Trophoblast cell (in vitro differentiated cells and primary cell): ENCODE measurements around the gene SEMA5A.

Experiments
- DNase-seq, 2 donors: peaks; one replicate each; pipeline ENCODE4 v3.0.0-alpha.2; 2016
- H2AFZ ChIP-seq: 2 replicates; pipeline ENCODE4 v1.6.1; 2013; ENCODE audit warnings: low read length, moderate library complexity, mild to moderate bottlenecking; ENCODE audit not compliant: insufficient read depth, poor library complexity
- H2AK5ac ChIP-seq: 2 replicates; pipeline ENCODE4 v1.6.1; 2013; ENCODE audit warnings: mild to moderate bottlenecking, low read length
- H2BK120ac ChIP-seq: 2 replicates; pipeline ENCODE4 v1.6.1; 2013; ENCODE audit warnings: low read length, mild to moderate bottlenecking, moderate library complexity; ENCODE audit not compliant: insufficient read depth, poor library complexity
- H2BK12ac ChIP-seq: 2 replicates; pipeline ENCODE4 v1.6.1; 2013; ENCODE audit warnings: mild to moderate bottlenecking, low read length, moderate library complexity
- H2BK5ac ChIP-seq: 2 replicates; pipeline ENCODE4 v1.6.1; 2013; ENCODE audit warnings: low read length, low read depth, moderate library complexity, mild to moderate bottlenecking; ENCODE audit not compliant: poor library complexity
- H3K14ac ChIP-seq: 2 replicates; pipeline ENCODE4 v1.6.1; 2013; ENCODE audit warnings: mild to moderate bottlenecking, low read length
- H3K18ac ChIP-seq: 2 replicates; pipeline ENCODE4 v1.6.1; 2013; ENCODE audit warnings: mild to moderate bottlenecking, low read length
- H3K23ac ChIP-seq: 2 replicates; pipeline ENCODE4 v1.6.1; 2013; ENCODE audit warnings: low read length
- H3K27ac ChIP-seq: 2 replicates; pipeline ENCODE4 v1.5.1; 2013; ENCODE audit warnings: low read depth, mild to moderate bottlenecking, inconsistent platforms, low read length, moderate library complexity
- H3K27me3 ChIP-seq: 2 replicates; pipeline ENCODE4 v1.6.1; 2013; ENCODE audit warnings: inconsistent platforms, mild to moderate bottlenecking, low read length, moderate library complexity; ENCODE audit not compliant: insufficient read depth
- H3K36me3 ChIP-seq, 2 experiments: 1 replicate in 1 of 2; 2 replicates in 1 of 2; pipeline ENCODE4 v1.6.1; 2013; ENCODE audit warnings: low read length in 2 of 2, mild to moderate bottlenecking in 2 of 2, moderate library complexity in 1 of 2; ENCODE audit not compliant: insufficient read depth in 2 of 2, control insufficient read depth in 1 of 2
- H3K4ac ChIP-seq: 2 replicates; pipeline ENCODE4 v1.6.1; 2013; ENCODE audit warnings: low read depth, mild to moderate bottlenecking, low read length, moderate library complexity
- H3K4me1 ChIP-seq, 2 experiments: 1 replicate in 1 of 2; 2 replicates in 1 of 2; pipeline ENCODE4 v1.6.1; 2013; ENCODE audit warnings: low read length in 2 of 2, mild to moderate bottlenecking in 2 of 2, moderate library complexity in 1 of 2; ENCODE audit not compliant: insufficient read depth in 2 of 2, control insufficient read depth in 1 of 2
- H3K4me2 ChIP-seq: 2 replicates; pipeline ENCODE4 v1.6.1; 2013; ENCODE audit warnings: inconsistent platforms, mild to moderate bottlenecking, low read length, moderate library complexity
- H3K4me3 ChIP-seq: 2 replicates; pipeline ENCODE4 v1.5.1; 2013; ENCODE audit warnings: mild to moderate bottlenecking, low read depth, low read length, inconsistent platforms
- H3K79me1 ChIP-seq: one replicate; pipeline ENCODE4 v1.6.1; 2013; ENCODE audit warnings: low read length
- H3K79me2 ChIP-seq: 2 replicates; pipeline ENCODE4 v1.6.1; 2013; ENCODE audit warnings: low read length, mild to moderate bottlenecking; ENCODE audit not compliant: control insufficient read depth, insufficient read depth, poor library complexity
- H3K9ac ChIP-seq: 2 replicates; pipeline ENCODE4 v1.6.1; 2013; ENCODE audit warnings: mild to moderate bottlenecking, low read length
- H3K9me3 ChIP-seq: 2 replicates; pipeline ENCODE4 v1.6.1; 2013; ENCODE audit warnings: low read depth, mild to moderate bottlenecking, control low read depth, inconsistent platforms, low read length; ENCODE audit not compliant: insufficient read depth
- H4K12ac ChIP-seq: 2 replicates; pipeline ENCODE4 v1.6.1; 2013; ENCODE audit warnings: low read depth, mild to moderate bottlenecking, low read length, moderate library complexity
- H4K8ac ChIP-seq: 2 replicates; pipeline ENCODE4 v1.6.1; 2013; ENCODE audit warnings: low read depth, mild to moderate bottlenecking, low read length, moderate library complexity
- H4K91ac ChIP-seq: one replicate; pipeline ENCODE4 v1.6.1; 2013; ENCODE audit warnings: low read depth, mild to moderate bottlenecking, low read length, moderate library complexity
- WGBS: extraction: QIAGEN DNeasy Blood & Tissue Kit; methylation state at CpG from one replicate; pipeline ENCODE4 v1.1.7; 2013; ENCODE audit warnings: missing lambda C conversion rate; ENCODE audit not compliant: insufficient read length, insufficient coverage; ENCODE audit errors: extremely low coverage; 5-methylcytosine and 5-hydroxymethylcytosine counted together

SEMA5A gene

DNA sequence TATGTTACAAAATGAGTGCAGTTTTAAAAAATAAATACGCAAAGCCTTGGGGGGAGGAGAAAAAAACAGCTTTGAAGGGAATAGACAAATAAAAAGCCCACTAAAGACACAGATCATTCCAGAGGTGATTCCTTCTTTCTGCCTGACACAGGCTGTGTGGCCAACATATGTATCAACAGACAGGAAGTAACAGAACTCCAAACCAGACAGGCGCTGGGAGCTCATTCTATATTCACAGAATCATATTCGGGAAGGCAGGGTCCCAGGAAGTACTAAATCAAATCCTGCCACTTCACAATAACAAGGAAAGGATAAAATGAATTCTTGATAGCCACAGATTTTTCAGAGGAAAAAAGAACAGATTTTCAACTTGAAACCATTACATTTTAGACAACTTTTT lies 62.1 kb downstream of the SEMA5A start:
- H3K79me2 ChIP-seq = peaks cover 3% of the 10 kb centered on the region
- DNase-seq = no peak
- H2BK5ac ChIP-seq = peak overlapping the region; percentile 27
- H3K4me3 ChIP-seq = no peak overlapping the region
- no peak overlapping the region for H3K9ac ChIP-seq
- no peaks in the 10 kb centered on the region for H3K27me3 ChIP-seq
- H3K4ac ChIP-seq = peak overlapping the region; percentile 44
- no peak overlapping the region for H4K91ac ChIP-seq
- H4K12ac ChIP-seq = no peak overlapping the region
- H3K18ac ChIP-seq = no peak overlapping the region
- H3K23ac ChIP-seq = no peak overlapping the region
- H3K4me1 ChIP-seq = peaks cover 8 to 14% of the 10 kb centered on the region in 2 experiments
- H3K27ac ChIP-seq = peak overlapping the region; percentile 33
- no peak overlapping the region for H4K8ac ChIP-seq
- H2AK5ac ChIP-seq = no peak overlapping the region
- no CpG with 5 or more reads among the region's 3 CpGs for WGBS
- H3K4me2 ChIP-seq = no peak overlapping the region
- H2BK120ac ChIP-seq = no peak overlapping the region
- no peak overlapping the region for H2AFZ ChIP-seq
- H3K79me1 ChIP-seq = peaks cover 7% of the 10 kb centered on the region
- peaks cover 3% of the 10 kb centered on the region for H3K9me3 ChIP-seq
- no peak overlapping the region for H3K14ac ChIP-seq
- H3K36me3 ChIP-seq = peaks cover 5 to 11% of the 10 kb centered on the region in 2 experiments
- no peak overlapping the region for H2BK12ac ChIP-seq

- H3K18ac ChIP-seq = no peak overlapping the region
- H3K27ac ChIP-seq = peak overlapping the region; percentile 33
- H3K36me3 ChIP-seq = peaks cover 7 to 13% of the 10 kb centered on the region in 2 experiments
- no peak overlapping the region for H4K91ac ChIP-seq
- WGBS = no CpG with 5 or more reads among the region's 3 CpGs
- H2BK12ac ChIP-seq = no peak overlapping the region
- peak in 1 of 2 donors; percentile 70 for DNase-seq
- peaks cover 7% of the 10 kb centered on the region for H3K79me1 ChIP-seq
- H4K12ac ChIP-seq = no peak overlapping the region
- H2BK5ac ChIP-seq = no peak overlapping the region
- no peak overlapping the region for H3K23ac ChIP-seq
- no peak overlapping the region for H3K4ac ChIP-seq
- H3K4me2 ChIP-seq = no peak overlapping the region
- no peak overlapping the region for H2AFZ ChIP-seq
- no peak overlapping the region for H3K9ac ChIP-seq
- H2AK5ac ChIP-seq = no peak overlapping the region
- no peaks in the 10 kb centered on the region for H3K27me3 ChIP-seq
- H3K4me1 ChIP-seq = peaks cover 8 to 14% of the 10 kb centered on the region in 2 experiments
- H2BK120ac ChIP-seq = no peak overlapping the region
- peaks cover 3% of the 10 kb centered on the region for H3K9me3 ChIP-seq
- no peak overlapping the region for H3K4me3 ChIP-seq
- H3K14ac ChIP-seq = no peak overlapping the region
- H4K8ac ChIP-seq = no peak overlapping the region
- H3K79me2 ChIP-seq = peaks cover 3% of the 10 kb centered on the region
Measured at GRCh38 chr5:9483243-9483642, 62.6 kb downstream of the SEMA5A start.

GRCh38 chr5:9482381-9482780 lies 63.5 kb downstream of the SEMA5A start:
- H3K9ac ChIP-seq = no peak overlapping the region
- H3K4me2 ChIP-seq = no peak overlapping the region
- H2BK5ac ChIP-seq = no peak overlapping the region
- peaks cover 13 to 18% of the 10 kb centered on the region in 2 experiments for H3K36me3 ChIP-seq
- peak overlapping the region; percentile 36 for H4K8ac ChIP-seq
- no peak overlapping the region for H3K4me3 ChIP-seq
- peak overlapping the region; percentile 72 for H2BK12ac ChIP-seq
- H4K91ac ChIP-seq = peak overlapping the region; percentile 75
- H2AK5ac ChIP-seq = no peak overlapping the region
- H3K4ac ChIP-seq = peak overlapping the region; percentile 13
- no peak overlapping the region for H2AFZ ChIP-seq
- H3K23ac ChIP-seq = no peak overlapping the region
- H3K18ac ChIP-seq = peak overlapping the region; percentile 63
- H3K79me1 ChIP-seq = peaks cover 7% of the 10 kb centered on the region
- no peak overlapping the region for H4K12ac ChIP-seq
- peaks cover 8 to 13% of the 10 kb centered on the region in 2 experiments for H3K4me1 ChIP-seq
- no CpG with 5 or more reads among the region's 2 CpGs for WGBS
- H2BK120ac ChIP-seq = peak overlapping the region; percentile 27
- peak overlapping the region; percentile 28 for H3K14ac ChIP-seq
- no peak for DNase-seq
- H3K79me2 ChIP-seq = peaks cover 3% of the 10 kb centered on the region
- no peak overlapping the region for H3K27ac ChIP-seq
- no peaks in the 10 kb centered on the region for H3K27me3 ChIP-seq
- H3K9me3 ChIP-seq = peaks cover 7% of the 10 kb centered on the region

DNA sequence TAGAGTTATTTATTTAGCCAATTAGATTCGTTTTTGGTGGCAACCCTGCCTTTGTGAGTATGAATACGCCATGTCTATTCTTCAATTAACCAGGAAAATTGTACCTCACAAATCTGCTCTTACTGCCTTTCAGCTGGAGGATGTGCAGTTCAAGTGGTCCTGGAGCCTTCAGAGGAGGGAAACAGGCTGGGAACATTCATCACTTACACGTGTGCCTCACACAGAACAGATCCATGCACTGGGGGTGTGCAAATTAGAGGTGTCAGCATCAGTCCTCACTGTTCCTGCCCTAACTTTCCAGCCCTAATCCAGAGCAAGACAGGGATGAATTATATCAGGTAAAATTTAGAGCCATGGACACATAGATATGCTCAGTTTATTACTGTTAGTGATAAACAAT lies 65.4 kb downstream of the SEMA5A start:
- Histone ChIP-seq H3K79me2 (peaks cover 3% of the 10 kb centered on the region), H3K14ac (no peak overlapping the region), H3K18ac (no peak overlapping the region), H4K91ac (no peak overlapping the region), H2AK5ac (peak overlapping the region; percentile 56), H3K23ac (no peak overlapping the region), H3K9ac (no peak overlapping the region), H2BK120ac (no peak overlapping the region), H3K4ac (peak overlapping the region; percentile 21), H3K27me3 (no peaks in the 10 kb centered on the region), H3K4me1 (peaks cover 8 to 13% of the 10 kb centered on the region in 2 experiments), H2BK5ac (no peak overlapping the region), H4K12ac (no peak overlapping the region), H2BK12ac (no peak overlapping the region), H3K4me3 (no peak overlapping the region), H2AFZ (no peak overlapping the region), H4K8ac (no peak overlapping the region), H3K9me3 (peaks cover 6% of the 10 kb centered on the region), H3K36me3 (peaks cover 11 to 15% of the 10 kb centered on the region in 2 experiments), H3K27ac (no peak overlapping the region), H3K79me1 (peaks cover 7% of the 10 kb centered on the region), H3K4me2 (no peak overlapping the region)
- WGBS = no CpG with 5 or more reads among the region's 3 CpGs
- no peak for DNase-seq
